Nephron (organoid): Measurements from ENCODE around the gene NCKAP1.

ENCODE experiments used
- H3K27ac Mint-ChIP-seq, 3 experiments: 2 replicates each; pipeline ENCODE4 v1.8.0; 2020; ENCODE audit warnings: mixed read lengths in 3 of 3, mild to moderate bottlenecking in 2 of 3, moderate library complexity in 1 of 3
- H3K27me3 Mint-ChIP-seq: 2 replicates; pipeline ENCODE4 v1.8.0; 2021; ENCODE audit warnings: low read depth, mild to moderate bottlenecking, moderate library complexity, mixed read lengths
- H3K36me3 Mint-ChIP-seq: 2 replicates; pipeline ENCODE4 v1.8.0; 2020; ENCODE audit warnings: low read depth, mixed read lengths
- H3K4me1 Mint-ChIP-seq: 2 replicates; pipeline ENCODE4 v1.8.0; 2020; ENCODE audit warnings: mixed read lengths
- H3K4me3 Mint-ChIP-seq, 3 experiments: 2 replicates each; pipeline ENCODE4 v1.8.0; 2020; ENCODE audit warnings: mild to moderate bottlenecking in 3 of 3, mixed read lengths in 3 of 3, moderate library complexity in 2 of 3
- H3K9me3 Mint-ChIP-seq: 2 replicates; pipeline ENCODE4 v1.8.0; 2020; ENCODE audit warnings: mixed read lengths
- CTCF ChIP-seq, 3 experiments: fragments of 200-600 bp; sonication (generic); IDR thresholded peaks; one replicate each; pipeline ENCODE4 v1.5.0; 2021; ENCODE audit warnings: antibody characterized with exemption in 3 of 3; ENCODE audit not compliant: unreplicated experiment in 3 of 3

The NCKAP1 gene

GRCh38 chr2:183037553-183038340, 510 bp downstream of the NCKAP1 start:
- peak overlapping the region; percentile 87 to 98 (median 91) for H3K27ac Mint-ChIP-seq
- peaks cover 4% of the 10 kb centered on the region for H3K27me3 Mint-ChIP-seq
- peak overlapping the region; percentile 88 to 95 (median 91) for H3K4me3 Mint-ChIP-seq
- no peak for TF ChIP-seq CTCF (IDR thresholded peaks at IDR 0.05; ENCODE audit: unreplicated experiment in 3 of 3)
- peaks cover 48% of the 10 kb centered on the region for H3K4me1 Mint-ChIP-seq
- no peaks in the 10 kb centered on the region for H3K9me3 Mint-ChIP-seq
- H3K36me3 Mint-ChIP-seq, result no peaks in the 10 kb centered on the region

- Mint-ChIP-seq H3K27me3 (peaks cover 4% of the 10 kb centered on the region), H3K27ac (peak overlapping the region; percentile 87 to 98 (median 91))
- no peak for TF ChIP-seq CTCF (IDR thresholded peaks at IDR 0.05; ENCODE audit: unreplicated experiment in 3 of 3)
Measured at GRCh38 chr2:183037074-183037552, 1.1 kb downstream of the NCKAP1 start.

GRCh38 chr2:183035954-183036669, 2.1 kb downstream of the NCKAP1 start:
- H3K36me3 Mint-ChIP-seq, result no peaks in the 10 kb centered on the region
- peak overlapping the region; percentile 88 to 95 (median 91) for H3K4me3 Mint-ChIP-seq
- no peak for TF ChIP-seq CTCF (IDR thresholded peaks at IDR 0.05; ENCODE audit: unreplicated experiment in 3 of 3)
- H3K9me3 Mint-ChIP-seq, result no peaks in the 10 kb centered on the region
- H3K27ac Mint-ChIP-seq, result peak overlapping the region; percentile 87 to 98 (median 91)
- H3K27me3 Mint-ChIP-seq, result peaks cover 4% of the 10 kb centered on the region
- peaks cover 59% of the 10 kb centered on the region for H3K4me1 Mint-ChIP-seq

More at GRCh38 chr2:183037074-183037552, 1.1 kb downstream of the NCKAP1 start:
- Mint-ChIP-seq H3K36me3 (no peaks in the 10 kb centered on the region), H3K9me3 (no peaks in the 10 kb centered on the region), H3K4me1 (peaks cover 50% of the 10 kb centered on the region), H3K4me3 (peak overlapping the region; percentile 88 to 95 (median 91))

GRCh38 chr2:183035298-183035953, 2.8 kb downstream of the NCKAP1 start:
- no peak for TF ChIP-seq CTCF (IDR thresholded peaks at IDR 0.05; ENCODE audit: unreplicated experiment in 3 of 3)
- Mint-ChIP-seq H3K4me1 (peaks cover 66% of the 10 kb centered on the region), H3K27me3 (peaks cover 4% of the 10 kb centered on the region)

GRCh38 chr2:183034806-183035205, 3.5 kb downstream of the NCKAP1 start:
- peaks cover 4% of the 10 kb centered on the region for H3K27me3 Mint-ChIP-seq
- H3K4me3 Mint-ChIP-seq, result peak overlapping the region in 1 of 3 experiments; percentile 9
- H3K9me3 Mint-ChIP-seq, result no peaks in the 10 kb centered on the region
- H3K4me1 Mint-ChIP-seq, result peaks cover 71% of the 10 kb centered on the region
- H3K36me3 Mint-ChIP-seq, result no peaks in the 10 kb centered on the region
- H3K27ac Mint-ChIP-seq, result peak overlapping the region in 1 of 3 experiments; percentile 87
- no peak for TF ChIP-seq CTCF (IDR thresholded peaks at IDR 0.05; ENCODE audit: unreplicated experiment in 3 of 3)

More at GRCh38 chr2:183035298-183035953, 2.8 kb downstream of the NCKAP1 start:
- H3K4me3 Mint-ChIP-seq, result peak overlapping the region; percentile 88 to 95 (median 91)
- H3K36me3 Mint-ChIP-seq, result no peaks in the 10 kb centered on the region
- H3K27ac Mint-ChIP-seq, result peak overlapping the region; percentile 87 to 98 (median 91)
- no peaks in the 10 kb centered on the region for H3K9me3 Mint-ChIP-seq
